AG08395 (cell line): Measurements from ENCODE around the gene TPSD1.
"Not testable (repeated sequence)": the region's sequence is repeated elsewhere in the genome, so short reads cannot be mapped to it uniquely, and the experiment has no call there.

ENCODE experiments used
- DNase-seq: peaks from one replicate; pipeline ENCODE4 v3.0.0; 2012; ENCODE audit warnings: mixed read lengths, low spot score

Gene TPSD1

DNA sequence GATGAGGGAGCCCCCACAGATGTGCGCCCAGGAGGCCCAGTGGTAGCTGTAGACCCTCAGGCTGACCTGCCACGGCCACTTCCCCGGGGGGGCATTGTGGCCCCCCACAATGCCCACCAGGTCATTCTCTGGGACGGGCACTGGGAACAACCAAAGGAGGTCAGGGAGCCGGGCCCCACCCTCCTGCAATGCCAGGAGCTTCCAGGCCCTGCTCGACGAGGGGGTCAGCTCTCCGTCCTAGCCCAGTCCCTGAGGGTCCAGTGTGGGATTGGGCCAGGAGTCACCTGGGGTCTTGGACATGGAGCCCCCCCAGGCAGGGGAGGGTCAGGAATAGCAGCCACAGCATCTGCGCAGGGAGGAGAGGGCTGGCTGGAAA, 7.0 kb downstream of the TPSD1 start:
- DNase-seq = no peak

DNA sequence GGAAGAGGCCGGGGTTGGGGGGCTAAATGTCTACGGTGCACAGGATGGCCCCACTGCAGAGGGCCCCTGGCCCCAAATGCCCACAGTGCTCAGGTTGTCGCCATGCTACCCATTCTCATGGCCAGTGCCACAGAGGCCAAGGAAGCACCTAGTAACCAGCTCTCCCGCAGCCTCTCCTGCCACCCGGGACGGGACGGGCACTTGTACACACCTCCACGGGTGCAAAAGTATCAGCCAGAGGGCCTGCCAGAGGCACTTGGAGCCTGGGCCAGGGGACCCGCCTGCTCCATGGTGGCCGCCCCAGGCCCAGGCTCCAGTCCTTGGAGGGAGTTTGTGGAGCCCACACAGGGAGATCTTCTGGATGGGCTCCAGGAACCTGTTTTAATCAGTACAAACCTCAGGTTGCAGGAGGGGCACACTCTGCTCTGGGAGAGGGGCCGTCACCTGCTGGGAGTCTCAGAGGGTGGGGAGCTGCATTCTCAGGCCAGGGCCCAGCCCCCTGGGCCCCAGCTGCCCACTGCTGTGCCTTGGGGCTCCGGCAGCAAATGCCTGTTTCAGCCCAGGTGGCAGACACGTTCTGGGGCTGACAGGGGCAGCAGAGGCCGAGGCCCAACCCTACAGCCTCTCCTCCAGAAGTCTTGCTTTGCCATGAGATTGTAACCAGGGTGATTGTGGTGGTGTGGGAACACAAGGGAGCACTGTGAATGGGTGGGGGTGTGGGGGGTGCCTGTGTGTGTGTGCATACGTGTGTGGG, 7.9 kb downstream of the TPSD1 start:
- no peak for DNase-seq

DNA sequence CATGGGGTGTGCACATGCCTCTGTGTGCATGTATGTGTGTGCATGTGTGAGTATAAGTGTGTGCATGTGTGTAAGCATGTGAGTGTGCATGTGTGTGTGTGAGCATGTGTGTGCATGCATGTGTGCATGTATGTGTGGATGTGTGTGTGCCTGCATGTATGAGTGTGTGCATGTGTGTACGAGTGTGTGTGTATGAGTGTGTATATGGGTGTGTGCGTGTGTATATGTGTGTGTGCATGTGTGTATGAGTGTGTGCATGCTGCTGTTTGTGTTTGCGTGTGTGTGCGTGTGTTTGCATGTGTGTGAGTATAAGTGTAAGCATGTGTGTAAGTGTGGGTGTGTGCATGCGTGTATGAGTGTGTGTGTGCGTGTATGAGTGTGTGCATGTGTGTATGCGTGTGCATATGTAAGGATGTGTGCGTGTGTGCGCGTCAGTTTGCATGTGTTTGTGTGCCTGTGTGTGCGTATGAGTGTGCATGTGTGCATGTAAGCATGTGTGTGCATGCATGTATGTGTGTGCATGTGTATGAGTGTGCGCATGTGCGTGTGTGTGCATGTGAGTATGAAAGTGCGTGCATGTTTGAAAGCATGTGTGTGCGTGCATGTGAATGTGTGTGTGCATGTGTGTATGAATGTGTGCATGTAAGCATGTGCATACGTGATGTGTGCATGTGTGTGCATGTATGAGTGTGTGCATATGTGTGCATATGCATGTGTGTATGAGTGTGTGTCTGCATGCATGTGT, 8.6 kb downstream of the TPSD1 start:
- DNase-seq = no peak

DNA sequence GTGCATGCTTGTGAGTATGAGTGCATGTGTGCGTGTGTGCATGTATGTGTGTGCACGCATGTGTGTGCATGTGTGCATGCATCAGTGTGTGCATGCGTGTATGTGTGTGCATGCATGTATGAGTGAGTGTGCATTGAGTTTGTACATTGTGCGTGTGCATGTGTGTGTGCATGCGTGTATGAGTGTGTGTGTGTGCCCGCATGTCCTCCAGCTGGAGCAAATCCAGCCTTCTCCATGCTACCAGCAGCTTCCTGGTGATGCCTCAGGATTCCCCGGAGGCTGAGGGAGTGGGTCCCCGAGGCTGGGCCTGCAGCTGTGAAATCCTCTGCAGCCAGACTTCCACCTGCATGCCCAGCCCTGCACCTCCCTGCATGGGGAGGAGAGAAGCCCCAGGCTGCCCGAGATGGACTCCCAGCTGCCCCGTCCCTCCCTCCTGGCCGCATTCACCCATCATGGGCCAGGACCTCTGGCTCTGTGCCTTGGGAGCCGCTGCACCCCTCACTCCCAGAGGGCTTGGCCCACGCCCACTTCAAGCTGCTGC, 9.3 kb downstream of the TPSD1 start:
- no peak for DNase-seq

DNA sequence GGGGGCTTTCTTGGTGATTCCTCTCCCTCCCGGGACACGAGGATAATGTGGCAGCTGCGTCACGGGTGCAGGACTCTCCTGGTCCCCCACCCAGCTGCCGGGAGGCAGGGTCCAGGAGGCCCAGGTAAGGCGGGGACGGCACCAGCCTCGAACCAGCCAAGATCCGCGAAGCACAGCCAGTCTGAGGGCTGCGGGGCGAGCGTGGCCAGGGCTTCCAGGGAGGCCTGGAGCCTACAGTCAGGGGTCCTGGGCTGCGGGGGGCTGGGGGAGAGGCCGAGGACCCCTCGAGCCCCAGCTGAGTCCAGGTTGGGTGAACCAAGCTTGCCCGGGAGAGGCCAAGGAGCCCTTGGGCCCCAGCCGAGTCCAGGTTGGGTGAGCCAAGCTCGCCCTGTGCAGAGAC, 10.0 kb downstream of the TPSD1 start:
- DNase-seq = no peak

DNA sequence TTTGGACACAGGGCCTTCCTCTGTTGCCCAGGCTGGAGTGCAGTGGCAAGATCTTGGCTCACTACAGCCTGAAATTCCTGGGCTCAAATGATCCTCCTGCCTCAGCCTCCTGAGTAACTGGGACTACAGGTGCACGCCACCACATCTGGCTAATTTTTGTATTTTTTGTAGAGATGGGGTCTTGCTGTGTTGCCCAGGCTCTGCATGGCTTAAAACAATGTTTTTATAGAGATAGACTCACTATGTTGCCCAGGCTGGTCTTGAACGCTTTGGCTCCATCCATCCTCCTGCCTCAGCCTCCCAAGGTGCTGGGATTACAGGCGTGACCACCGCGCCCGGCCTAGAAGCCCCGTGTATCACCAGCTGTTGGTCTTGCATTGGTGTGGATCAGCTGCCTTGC, 13.5 kb downstream of the TPSD1 start:
- DNase-seq = not testable (repeated sequence)

DNA sequence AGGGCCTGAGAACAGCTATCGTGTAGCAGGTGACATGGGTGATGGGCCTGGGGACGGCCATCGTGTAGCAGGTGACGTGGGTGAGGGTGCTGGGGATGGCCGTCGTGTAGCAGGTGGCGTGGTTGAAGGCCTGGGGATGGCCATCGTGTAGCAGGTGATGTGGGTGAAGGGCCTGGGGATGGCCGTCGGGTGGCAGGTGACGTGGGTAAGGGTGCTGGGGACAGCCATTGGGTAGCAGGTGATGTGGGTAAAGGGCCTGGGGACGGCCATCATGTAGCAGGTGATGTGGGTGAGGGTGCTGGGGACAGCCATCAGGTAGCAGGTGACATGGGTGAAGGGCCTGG, 15.5 kb downstream of the TPSD1 start:
- no peak for DNase-seq

DNA sequence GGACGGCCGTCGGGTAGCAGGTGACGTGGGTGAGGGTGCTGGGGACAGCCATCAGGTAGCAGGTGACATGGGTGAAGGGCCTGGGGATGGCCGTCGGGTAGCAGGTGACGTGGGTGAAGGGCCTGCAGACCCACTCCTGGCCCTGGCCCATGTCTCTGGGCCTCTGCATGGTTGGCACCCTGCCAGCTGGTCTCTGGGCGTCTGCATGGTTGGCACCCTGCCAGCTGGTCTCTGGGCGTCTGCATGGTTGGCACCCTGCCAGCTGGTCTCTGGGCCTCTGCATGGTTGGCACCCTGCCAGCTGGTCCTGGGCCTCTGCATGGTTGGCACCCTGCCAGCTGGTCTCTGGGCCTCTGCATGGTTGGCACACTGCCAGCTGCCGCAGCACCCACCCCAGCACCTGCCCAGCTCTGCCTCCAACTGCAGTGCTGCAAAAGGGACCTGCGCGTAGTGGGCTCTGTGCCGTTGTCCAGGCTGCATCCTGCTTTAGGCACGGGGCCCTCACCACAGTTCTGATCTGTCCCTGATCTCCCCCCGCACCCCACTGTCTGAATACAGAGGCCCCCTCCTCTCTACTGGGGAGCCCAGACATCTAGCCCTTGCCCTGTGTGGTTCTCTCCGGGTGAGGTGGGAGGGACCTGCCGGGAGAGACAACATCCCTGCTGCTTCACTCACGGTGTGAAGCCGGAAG, 16.0 kb downstream of the TPSD1 start:
- DNase-seq = not testable (repeated sequence)

DNA sequence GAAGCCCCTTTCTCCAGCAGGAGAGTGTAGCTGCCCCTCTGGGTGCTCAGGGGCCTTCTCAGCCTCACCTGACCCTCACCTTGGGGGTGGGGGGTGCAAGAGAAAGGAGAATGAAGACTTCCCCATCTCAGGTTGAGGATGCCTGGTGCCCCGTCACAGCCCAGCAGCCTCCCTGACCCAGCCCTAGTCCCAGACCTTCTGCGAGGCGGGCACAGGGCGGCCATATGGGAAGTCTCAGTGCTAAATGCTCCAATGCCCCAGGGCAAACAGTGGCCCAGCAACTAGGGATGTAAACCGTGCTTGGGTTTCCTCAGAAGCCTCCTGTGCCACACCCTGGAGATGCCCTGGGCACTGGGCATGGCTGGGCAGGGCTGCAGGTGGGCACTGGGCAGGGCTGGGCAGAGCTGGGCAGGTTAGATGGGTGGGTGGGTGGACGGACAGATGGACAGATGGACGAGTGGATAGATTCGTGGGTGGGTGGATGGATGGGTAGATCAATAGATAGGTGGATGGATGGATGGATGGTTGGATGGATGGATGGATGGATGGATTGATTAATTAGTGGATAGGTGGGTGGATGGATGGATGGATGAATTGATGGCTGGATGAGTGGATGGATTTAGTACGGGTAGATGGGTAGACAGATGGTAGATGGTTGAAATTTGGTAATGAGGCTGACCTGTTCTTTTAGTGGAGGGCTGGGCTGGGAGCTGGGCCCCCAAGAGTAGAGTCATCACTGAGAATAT, 16.8 kb downstream of the TPSD1 start:
- DNase-seq = no peak

DNA sequence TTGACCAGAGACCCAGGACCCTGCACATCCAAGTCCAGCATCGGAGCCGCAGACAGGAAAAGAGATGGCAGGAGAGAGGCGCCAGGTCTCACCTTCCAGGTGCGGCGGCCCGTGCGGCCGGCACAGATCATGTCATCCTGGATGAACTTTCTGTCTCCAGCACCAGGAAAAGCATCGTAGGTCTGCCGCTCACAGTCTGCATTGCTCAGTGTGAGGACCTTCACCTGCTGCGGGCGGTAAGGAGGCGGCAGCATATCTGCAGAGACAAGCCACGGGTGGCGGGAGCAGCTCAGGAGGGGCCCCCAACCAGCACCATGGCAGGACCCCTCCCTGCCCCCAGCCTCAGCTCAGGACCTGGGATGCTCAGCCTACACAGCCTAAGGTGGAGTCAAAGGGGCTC, 17.9 kb downstream of the TPSD1 start:
- DNase-seq = no peak

DNA sequence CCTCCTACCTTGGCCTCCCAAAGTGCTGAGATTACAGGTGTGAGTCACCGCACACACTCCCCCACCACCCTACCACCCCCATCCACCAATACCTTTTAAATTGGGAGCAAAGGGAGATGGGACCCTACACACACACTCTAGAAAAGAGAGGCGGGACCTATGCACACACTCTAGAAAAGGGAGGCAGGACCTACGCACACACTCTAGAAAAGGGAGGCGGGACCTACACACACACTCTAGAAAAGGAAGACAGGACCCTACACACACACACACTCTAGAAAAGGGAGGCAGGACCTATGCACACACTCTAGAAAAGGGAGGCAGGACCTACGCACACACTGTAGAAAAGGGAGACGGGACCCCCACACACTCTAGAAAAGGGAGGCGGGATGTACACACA, 18.9 kb downstream of the TPSD1 start:
- DNase-seq = no peak

DNA sequence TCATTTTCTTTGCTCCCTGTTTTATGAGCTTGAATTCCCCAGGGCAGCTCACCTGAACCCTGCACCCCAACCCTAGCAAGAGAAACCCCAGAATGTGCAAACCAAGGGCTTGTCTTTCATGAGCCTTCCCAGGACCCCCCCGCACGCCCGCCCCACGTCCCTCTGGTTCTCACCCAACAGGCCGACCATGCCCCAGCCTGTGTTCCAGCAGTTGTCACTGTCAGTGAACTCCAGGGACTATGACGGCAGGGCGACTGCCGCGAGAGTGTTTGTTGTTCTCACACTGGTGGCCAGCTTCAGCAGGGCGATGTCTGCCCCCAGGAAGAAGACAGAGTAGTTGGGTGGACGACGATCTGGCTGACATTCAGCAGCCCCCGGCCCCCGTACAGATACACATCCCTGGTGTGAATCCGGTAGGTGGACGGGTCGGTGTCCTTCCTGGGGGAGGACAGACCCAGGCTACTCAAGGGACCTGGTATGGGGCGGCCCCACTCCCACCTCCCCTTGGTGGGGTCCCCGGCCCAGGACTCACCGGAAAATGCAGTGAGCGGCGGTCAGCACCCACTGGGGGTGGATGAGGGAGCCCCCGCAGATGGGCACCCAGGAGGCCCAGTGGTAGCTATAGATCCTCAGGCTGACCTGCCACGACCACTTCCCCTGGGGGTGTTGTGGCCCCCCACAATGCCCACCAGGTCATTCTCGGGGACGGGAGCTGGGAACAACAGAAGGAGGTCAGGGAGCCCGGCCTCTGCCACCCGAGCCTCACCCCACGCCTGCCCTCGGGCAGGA, 20.1 kb downstream of the TPSD1 start:
- DNase-seq = no peak

DNA sequence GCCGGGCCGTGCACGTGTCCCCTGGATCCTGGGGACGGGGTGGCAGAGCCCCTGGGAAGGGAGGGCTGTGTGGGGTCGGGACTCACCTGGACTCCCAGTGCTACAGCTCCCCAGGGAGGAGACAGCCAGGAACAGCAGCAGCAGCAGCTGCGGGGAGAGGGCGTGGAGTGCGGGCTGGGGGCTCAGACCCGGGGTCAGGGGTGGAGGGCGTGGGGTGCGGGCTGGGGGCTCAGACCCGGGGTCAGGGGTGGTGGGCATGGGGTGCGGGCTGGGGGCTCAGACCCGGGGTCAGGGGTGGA, 20.7 kb downstream of the TPSD1 start:
- no peak for DNase-seq

DNA sequence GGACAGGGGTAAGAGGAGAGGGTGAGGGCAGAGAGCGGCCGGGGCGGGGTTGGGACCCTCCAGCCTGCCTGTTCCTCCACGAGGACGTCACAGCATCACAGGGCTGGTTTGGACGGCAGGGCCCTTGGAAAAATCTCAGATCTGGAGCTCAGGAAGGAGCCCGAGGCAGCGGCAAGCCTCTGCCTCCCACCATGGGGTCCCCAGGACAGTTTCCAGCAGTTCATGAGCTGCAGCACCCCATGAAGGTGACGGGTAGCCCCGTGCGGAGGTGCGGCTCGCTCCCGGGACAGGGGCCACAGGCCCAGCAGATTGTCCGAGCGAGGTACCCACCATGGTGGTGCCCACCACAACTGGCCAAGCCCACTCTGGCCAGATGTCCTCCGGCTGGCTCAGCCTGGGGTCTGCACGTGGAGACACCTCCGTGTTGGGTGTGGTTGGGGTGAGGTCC, 21.3 kb downstream of the TPSD1 start:
- DNase-seq = no peak

DNA sequence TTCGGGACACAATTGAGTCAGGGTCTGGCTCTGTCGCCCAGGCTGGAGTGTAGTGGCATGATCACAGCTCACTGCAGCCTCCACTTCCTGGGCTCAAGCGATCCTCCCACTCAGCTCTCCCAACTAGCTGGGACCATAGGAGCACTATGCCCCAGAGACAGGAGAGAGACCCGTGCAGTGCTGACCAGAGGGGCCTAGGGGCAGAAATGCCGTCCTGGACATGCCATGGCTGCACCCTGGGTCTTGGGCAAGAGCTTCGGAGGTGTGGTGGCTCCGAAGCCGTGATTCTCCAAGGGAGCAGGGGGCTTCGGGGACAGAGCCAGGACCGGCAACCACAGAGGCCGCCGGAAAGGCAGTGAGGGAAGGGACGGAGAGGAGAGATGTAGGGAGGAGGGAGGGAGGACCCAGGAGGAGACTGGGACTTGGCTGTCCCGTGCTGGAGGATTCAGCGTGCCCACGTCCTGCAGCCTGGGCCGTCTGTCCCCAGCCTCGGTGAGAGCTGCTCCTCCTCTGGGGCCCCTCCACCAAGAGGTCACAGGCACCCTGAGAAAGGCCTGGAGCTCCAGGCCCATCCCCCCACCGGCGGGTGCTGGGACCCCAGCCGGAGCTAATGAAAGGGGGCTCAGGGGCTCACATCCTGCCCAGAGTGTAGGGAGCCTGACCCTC, 21.9 kb downstream of the TPSD1 start:
- DNase-seq = no peak

DNA sequence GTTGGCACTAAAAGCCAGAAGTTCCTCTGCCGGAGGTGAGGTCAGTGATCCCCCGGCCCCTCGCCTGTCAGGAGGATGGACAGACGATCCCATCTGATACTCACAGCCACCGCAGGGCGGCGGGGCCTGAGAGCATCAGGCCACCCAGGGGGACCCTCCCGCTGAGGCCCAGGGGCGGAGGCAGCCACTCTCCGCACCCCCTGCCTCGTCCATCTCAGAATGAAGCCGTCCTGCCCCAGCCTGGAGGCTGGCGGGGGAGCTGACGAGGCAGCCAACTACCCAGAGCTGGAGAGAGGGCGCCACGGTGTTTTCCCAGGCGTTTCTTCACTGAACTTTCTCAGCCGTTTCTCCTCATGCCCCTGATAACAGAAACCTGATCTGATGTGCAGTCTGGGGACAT, 22.6 kb downstream of the TPSD1 start:
- DNase-seq = no peak

DNA sequence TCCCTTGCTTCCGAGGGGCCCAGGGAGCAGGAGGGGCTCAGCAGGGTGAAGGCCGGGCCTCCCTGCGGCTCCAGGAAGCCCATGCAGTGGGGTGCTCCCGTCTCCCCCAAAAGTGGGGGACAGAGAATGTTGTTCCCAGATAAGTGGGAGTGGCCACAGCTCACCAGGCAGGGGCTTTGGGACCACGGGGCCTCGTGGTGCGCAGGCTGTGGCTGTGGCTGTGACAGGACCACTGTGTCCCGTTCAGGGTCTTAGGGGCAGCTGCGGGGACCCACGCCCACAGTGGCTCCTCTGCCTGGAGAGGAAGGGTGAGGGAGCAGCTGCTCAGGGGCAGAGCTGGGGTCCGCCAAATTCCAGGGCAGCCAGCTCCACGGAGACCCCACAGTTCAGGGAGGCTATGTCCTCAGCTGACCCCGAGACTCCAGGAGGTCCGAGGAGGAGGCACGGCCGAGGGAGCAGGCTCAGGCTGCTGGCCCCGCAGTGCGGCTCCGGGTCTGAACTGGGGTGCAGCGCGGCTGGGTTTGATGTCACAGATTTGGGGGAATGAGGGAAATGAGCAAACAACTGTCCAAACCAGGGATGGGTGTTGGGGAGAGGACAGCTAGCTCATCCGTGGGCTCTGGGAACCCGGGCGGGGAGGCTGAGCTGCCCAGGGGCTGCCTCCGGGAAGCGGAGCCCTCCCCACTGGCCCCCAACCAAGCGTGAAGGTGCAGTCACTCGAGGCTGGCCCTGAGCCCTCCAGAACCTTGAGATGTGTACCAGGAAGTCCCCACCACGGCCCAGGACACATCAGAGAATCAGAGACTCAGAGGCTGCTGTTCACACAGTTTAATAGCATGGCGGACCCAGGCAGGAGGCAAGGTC, 23.4 kb downstream of the TPSD1 start:
- DNase-seq = no peak

DNA sequence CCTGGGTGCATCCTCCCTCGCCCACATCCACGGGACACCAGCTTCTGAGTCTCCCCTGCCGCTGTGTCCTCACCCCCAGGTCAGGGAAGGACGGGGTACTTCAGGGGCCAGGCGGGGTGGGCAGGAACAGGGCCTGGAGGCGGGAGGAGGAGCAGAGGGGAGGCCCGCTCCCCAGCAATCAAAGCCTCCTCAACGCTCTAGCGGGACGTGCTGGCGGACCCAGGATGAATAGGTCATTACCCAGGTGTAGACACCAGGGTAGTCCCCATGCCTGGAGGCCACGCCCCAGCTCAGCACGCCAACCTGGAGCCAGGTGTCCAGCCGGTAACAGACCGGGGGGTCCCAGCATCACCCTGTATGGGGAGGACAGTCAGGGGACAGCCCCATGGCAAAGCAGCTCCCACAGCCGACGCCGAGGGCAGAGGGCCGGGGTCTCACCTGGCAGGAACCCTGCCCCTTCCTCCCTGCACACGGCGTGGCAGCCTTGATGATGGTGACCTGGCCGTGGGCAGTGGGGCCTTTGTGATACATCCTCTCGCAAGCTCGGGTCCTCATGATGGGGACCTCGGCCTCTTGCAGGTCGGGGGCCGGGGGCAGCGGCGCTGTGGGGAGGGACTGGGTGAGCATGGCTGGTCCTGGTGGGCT, 24.2 kb downstream of the TPSD1 start:
- DNase-seq = no peak

DNA sequence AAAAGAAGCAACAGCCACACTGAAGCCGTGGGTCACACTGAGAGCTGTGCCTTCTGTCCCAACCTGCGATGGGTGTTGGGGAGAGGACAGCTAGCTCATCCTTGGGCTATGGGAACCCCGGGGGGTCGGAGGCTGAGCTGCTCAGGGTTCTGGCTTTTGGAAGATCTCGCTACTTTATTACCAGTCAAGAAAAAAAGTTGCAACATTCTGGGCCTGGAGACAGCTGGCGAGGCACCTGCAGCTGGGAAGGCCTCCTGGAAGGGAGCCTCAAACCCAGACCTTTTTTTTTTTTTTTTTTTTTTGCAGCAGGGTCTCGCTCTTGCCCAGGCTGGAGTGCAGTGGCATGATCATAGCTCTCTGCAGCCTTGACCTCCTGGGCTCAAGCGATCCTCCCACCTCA, 24.9 kb downstream of the TPSD1 start:
- no peak for DNase-seq

DNA sequence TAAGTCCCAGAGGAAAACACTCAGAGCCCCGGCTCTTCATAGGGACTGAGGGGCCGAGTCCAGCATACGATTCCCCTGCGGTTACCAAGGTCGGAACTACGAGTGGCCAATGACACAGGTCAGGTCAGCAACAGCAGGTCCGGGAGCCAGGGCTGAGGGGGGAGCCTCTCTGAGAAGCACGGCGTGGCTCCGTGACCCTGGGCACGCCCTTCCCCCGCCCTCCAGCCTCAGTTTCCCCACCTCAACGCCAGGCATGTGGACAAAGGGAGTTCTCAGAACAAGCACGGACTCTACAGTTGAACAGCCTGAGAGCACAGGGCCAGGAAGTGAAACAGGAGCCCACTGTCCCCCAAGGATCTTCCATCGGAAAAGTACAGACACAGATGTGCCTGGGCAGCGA, 25.6 kb downstream of the TPSD1 start:
- no peak for DNase-seq
